Measurements from ENCODE around the gene SAP30L. TPM values are rescaled to one million over a fixed set of nuclear protein-coding genes. Genes with fewer than 3 reads are reported as not detected.

SAP30L gene
- total RNA-seq, 1 donor from 2014 or later, result 34.2 TPM

DNA sequence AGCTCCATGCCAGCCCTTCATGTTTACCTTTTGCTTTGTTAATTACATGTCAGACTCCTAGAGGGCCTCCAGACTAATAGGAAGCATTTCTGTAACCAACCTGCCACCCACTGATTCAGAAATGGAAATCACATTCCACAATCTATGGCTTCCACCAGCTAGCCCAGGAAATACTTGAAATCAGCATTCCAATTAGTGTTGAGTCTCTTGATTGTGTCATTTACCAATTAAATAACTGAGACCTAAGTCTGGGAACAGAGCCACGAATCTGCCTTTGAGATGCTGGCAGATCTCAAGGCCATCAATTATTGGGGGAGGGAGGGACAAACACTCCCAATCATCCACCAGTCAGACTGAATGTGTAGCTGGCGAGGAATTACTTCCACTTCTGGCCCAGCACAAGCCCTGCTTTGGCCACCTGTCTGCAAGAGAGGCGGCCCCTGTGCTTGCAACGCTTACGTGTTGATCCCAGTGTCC lies 27.4 kb upstream of the SAP30L start:
- no peak for DNase-seq (ENCODE audit: low spot score)

DNA sequence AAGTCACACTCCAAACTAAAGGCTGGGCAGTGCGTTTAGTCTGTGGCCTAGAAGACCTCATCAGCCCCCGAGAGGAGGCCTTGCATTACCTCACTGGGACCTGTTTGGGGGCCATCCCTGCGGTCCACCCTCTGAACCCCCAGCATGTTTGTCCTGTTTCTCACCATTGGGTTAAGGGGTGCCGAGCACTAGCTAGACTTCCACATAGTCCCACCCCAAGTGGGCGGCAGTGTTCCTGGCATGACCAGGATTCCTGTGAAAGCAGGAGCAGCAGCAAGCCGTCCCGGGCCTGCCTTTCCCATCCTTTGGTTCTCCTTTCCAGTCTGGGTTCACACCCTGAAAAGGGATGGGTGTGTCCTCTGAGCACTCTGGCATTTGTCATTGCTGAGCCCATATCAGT lies 26.6 kb upstream of the SAP30L start:
- no peak for DNase-seq (ENCODE audit: low spot score)

DNA sequence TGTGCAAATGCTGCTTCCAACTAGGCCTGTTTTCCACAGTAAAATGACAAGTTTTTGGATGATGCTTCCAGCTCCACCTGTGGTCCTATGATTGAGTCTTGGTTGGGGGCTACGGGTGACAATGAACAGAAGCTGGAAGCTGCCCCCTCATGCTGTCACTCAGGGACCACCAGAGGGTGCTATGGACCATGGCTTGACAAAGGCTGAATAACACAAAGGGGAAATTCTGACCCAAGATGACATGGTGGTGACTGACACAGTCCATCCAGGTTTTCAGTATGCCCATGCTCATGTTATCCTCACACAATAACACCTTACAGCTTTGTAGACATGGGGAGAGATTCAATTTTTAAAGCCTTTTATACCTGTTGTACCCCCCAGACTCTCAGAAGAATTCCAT lies 23.9 kb upstream of the SAP30L start:
- DNase-seq (ENCODE audit: low spot score), result no peak

DNA sequence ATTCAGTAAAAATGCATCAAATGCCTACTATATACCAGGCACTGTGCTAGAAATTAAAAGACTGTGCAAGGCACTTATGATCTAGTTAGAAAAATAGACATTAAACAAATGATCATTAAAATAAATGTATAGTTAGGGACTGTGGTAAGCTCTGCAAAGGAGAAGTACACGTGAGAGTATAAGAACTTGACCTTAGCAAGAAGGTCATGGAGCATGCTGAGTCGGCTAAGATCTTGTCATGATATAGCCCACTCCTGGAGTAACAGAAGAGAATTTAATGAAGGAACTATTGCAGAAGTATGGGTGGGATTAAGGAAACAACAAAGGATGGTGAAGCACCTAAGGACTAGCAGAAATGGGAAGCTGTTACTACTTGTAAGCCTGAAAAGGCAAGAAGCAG lies 23.5 kb upstream of the SAP30L start:
- DNase-seq (ENCODE audit: low spot score), result no peak

DNA sequence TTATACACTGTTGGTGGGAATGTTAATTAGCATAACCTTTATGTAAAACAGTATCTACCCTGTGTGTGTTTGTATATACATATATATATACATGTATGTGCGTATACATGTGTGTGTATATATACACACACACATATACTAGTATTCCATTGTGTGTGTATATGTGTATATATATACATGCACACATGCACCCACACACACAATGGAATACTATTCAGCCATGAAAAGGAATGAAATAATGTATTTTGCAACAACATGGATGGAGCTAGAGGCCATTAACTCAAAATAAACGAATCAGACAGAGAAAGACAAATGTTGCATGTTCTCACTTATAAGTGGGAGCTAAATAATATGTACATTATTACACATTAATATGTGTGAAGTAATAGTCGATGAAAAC lies 17.6 kb upstream of the SAP30L start:
- DNase-seq (ENCODE audit: low spot score), result no peak

DNA sequence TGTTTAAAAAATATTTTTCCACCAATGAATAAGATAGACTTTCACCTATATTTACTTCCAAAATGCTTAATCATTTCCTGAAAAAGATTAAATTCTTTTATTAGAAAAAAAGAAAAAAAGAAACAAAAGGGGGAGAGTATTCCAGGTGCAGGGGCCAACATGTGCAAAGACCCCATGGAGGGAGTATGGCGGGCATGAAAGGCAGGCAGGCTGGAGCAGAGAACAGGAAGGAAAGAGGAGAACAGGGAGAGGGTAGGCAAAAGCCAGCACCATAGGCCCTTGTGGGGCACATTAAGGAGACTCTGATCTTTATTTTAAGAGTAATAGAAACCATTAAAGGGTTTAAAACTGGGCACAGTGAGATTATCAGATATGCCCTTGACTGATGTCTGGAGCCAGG lies 16.5 kb upstream of the SAP30L start:
- DNase-seq (ENCODE audit: low spot score), result no peak

DNA sequence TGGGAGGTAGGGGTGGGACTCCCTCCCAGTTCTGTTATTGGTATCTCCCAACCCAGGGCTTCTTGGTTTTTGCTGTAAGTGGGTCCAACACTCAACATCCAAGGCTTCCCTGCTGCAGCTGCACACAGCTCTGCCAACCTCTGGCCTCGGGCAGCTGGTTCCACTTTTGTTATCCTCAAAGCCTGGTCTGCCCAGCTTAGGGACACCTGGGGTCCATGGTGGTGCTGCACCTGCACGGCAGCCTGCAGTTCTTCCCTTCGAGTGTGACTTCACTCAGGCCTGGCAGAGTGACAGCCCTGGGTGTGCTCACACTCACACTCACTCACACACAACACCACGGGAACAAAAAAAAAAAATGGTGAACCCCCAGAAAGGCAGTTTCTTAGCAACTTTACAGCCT lies 15.3 kb upstream of the SAP30L start:
- no peak for DNase-seq (ENCODE audit: low spot score)

DNA sequence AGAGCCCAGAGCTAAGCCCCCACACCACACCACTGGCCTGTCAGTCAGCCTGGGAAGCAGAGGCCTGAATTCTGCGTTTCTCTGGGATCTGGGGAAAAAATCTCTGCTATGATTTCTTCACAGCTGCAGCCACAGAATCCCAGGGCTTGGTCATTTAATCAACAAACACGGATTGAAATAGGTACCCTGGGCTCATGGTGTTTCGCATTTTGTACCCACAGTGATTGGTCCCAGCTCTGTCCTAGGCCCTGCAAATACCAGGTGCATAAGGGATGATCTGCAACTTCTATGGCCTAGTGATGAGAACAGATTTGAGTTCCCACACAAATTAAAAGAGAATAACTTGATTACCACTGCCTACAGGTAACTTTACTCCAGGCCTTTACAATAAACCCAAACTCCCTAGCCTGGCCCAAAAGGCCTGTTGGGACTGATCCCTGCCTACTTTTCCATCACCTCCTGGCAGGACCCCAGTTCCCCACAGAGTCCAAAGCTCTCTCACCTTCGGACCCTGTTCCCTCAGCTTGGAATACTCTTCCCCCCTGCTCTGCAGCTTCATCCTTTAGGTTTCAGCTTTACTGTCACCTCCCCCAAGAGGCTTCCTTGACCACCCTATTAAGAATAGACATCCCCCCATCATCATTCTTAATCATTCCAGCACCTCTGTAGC lies 14.7 kb upstream of the SAP30L start:
- DNase-seq (ENCODE audit: low spot score), result no peak

DNA sequence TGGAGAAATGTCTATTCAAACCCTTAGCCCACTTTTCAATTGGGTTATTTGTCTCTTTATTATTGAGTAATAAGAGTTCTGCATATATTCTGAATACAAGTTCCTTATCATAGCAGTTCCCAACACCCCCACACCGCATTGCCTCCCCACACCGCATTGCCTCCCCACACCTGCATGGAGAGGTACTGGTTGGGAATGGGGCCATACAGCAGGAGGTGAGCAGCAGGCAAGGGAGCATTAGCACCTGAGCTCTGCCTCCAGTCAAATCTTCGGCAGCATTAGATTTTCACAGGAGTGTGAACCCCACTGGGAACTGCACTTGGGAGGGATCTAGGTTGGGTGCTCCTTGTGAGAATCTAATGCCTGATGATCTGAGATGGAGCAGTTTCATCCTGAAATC lies 10.6 kb upstream of the SAP30L start:
- no peak for DNase-seq (ENCODE audit: low spot score)

DNA sequence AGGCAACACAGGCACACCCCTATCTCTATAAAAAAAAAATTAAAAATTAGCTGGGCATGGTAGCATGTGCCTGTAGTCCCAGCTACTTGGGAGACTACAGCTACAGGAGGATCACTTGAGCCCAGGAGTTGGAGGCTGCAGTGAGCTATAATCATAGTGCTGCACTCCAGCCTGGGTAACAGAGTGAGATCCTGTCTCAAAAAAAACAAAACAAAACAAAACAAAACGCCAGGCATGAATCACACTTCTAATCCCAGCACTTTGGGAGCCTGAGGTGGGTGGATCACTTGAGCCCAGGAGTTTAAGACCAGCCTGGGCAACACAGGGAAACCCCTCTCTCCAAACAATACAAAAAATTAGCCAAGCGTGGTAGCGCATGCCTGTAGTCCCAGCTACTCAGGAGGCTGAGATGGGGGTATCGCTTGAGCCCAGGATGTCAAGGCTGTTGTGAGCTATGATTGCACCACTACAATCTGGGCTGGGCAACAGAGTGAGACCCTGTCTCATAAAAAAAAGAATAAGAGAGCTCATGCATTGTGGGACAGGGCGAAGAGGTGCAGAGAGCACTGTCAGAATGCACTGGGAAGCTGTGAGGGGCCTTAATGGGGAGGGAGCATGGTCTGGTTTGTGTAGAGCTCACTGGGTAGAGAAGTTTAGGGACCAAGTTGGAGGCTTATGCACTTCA lies 8.4 kb upstream of the SAP30L start:
- no peak for DNase-seq (ENCODE audit: low spot score)

DNA sequence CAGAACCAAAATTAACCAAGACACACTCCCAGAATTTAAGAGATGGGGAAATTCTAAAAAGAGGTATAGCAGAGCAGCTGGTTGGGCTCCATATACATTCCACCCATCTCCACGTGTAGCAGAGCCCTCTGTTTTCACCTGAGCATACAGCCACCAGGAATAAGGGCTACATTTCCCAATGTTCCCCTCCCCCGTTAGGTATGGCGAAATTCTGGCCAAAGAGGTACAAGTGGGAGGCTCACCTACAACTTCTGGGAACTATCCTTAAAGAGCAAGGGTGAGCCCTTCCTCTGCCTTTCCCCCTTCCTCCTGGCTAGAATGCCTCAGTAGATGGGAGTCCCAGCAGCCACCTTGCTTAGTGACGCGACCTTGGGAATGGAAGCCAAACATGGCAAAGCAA lies 5.3 kb upstream of the SAP30L start:
- no peak for DNase-seq (ENCODE audit: low spot score)

DNA sequence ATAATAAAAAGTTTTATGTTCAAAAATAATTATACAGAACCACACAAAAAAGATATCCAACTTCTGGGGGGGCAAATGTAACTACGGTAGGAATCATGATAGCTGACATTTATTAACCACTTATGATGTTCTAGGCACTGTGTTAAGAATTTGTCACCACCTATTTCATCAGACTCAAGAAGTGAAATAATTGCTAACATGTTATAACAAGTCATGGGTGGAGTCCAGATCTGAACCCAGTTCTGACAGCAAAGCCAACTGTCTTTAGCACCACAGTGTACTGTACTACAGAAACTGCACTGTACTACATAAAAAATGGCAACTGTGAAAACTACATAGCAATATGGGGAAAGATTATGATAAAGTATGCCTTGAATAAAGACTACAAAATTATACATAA lies 3.0 kb upstream of the SAP30L start:
- DNase-seq (ENCODE audit: low spot score), result no peak

DNA sequence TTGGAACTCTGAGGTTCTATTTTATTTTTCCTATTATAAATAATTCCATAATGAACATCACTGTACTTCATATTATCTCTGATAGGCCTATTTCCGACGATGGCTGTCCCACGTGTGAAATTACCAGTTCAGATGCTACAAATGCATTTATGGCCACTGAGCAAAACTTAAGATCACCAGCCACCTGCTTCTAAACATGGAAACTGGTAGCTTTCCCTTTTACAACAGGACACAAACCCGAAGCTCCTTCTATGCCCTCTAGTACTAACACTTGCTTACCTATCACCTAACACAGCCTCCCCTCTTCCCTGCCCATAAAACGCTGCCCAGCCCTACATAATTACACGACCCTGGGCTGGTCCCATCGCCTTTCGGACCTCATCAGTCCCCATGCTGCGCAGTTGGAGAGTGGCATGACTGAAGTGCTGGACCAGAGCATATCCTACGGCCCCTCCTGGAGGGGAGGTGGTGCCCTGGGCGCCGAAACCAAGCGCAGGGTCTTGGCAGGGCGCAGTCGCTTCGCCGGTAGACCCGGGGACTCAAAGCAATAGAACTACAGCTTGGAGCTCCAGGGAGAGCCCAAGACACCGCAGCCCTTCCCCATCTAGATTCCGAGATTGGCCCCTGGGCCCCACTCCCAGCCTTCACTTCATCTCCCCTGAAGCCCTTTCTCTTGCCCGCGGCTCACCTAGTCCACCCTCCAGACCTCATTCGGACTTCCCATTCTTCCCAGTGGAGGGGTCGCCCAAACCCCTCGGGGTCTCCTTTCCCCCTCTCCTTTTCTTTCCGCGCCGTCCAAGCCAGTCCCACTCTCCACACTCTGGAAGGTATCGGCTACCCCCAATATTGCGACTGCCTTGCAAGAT lies 1.0 kb upstream of the SAP30L start:
- DNase-seq (ENCODE audit: low spot score), result no peak

DNA sequence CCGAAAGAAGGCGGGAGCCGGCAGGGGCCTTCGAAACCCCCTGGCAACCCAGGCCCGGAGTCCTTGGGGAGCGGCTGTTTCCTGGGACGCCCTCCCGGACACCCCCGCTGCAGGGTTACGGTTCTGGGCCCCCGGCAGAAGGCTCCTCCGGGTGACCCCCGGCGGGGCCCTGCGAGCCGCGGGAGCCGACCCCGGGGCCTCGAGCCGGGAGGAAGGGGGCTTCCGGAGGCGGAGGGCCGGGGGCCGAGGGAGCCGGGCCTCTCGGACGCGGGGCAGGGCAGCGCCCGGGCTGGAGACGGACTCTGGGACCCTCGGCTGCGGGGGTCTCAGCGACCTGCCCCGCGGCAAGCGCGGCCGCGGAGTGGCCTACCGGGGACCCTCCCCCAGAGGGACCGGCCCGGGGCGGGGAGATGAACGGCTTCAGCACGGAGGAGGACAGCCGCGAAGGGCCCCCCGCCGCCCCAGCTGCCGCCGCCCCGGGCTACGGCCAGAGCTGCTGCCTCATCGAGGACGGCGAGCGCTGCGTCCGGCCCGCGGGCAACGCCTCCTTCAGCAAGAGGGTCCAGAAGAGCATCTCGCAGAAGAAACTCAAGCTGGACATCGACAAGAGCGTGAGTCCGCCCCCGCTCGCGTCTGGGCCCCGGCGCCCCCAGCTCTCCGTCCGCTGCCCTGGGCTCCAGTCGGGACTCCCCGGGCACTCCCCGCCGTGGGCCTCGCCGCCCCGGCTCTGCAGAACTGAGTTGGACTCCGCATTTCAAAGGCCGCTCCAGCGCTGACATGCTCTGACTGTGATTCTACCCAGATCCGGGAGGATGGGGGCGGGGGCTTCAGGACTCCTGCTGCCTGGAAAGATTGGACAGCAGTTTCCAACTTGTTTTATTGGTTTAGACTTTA lies 645 bp downstream of the SAP30L start:
- DNase-seq (ENCODE audit: low spot score), result peak; percentile 91

DNA sequence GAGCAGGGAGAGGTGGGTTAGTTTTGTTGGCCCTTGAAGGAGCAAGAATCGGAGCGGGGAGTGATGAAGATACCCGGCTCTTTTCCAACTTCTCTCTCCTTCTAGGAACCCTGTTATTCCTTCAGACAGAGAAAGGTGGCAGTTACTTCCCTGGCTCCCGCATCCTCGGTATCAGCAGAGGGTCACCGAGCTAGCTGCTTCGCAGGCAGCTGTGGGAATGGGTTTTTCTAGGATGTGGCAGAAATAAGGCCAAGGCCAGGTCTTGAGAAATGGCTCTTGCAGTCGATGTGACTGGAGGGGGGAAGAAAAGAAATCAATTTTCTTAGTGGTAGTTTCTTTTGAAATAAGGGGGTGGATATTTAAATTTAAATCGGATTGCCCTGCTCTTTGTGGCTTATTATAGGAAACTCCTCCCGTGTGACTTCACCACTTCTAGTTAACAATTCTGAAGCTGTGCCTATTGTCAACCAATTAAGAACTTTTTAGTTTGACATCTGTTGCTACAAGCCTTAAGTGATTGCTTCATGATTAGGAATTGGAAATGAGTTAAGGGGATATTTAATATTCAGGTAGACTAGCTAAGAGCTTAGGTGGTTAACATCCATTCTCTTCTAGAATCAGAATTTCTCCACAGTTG lies 1.4 kb downstream of the SAP30L start:
- DNase-seq (ENCODE audit: low spot score), result no peak

DNA sequence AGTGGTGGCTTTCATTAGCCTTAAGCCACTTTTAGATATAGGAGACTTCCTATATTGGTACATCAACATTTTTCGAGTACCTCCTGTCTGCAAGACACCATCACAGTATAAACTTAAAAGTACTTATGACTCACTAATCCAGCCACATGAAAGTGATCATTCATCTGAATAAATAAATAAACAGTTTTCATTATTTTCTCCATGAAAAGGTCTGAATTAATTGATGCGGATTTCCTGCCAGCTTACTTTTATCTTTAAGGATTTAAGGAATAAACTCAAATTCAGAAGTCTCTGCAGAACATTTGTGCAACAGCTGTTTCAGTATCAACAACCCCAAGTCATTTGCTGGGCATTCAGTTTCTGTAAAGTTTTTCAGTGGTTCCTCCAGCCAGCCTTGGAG lies 4.0 kb downstream of the SAP30L start:
- DNase-seq (ENCODE audit: low spot score), result no peak

DNA sequence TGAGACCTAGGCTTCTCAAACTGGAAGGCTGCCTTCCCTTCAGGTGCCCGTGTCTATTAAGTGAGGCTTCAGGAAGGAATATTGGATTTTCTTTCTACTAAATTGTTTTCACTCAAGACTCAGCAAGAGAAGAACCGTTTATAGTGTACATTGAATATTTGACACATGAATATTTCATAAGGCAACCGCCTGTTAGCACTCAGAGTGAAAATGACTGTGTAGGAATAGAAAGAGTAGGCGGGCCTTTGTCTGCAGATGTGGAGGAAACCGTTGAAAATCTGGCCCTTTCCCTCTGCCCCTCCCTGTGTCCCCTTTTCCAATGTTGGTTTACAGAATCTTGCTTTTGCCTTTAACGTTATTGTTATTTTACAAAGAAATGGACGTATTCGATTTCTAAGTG lies 6.2 kb downstream of the SAP30L start:
- DNase-seq (ENCODE audit: low spot score), result no peak

DNA sequence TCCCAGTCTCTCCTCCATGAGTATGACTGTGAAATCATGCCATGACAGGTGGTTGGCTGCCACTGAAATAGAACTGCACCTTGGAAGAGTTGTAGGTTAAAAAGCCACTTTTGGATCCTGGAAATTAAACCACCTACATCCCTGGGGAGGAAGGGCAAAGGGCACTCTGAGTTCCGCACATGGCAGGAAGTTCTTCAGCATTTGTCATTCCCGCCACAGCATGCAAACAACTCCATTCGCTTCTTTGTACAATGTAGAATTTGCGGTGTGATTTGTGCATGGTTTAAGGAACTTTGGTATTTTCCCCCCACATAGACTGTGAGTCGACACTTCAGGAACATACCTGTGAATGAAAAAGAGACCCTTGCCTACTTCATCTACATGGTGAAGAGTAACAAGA lies 9.8 kb downstream of the SAP30L start:
- no peak for DNase-seq (ENCODE audit: low spot score)

DNA sequence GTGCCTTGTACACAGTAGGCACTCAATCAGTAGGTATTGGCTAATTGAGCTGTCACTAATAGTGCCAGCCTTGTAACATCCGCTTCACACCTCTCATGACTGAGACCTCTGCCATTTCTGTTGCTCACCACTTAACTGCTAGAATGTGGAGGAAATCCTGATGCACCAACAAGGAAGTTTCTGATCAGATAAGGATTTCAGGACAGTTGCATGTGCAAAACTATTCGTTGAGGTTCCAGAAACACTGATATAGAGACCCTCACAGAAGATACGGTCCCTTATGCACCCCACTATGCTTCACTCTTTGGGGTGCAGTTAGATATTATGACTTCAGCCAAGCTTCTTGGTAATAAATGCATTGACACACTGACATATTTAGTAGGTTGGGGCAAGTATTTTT lies 10.7 kb downstream of the SAP30L start:
- DNase-seq (ENCODE audit: low spot score), result no peak

DNA sequence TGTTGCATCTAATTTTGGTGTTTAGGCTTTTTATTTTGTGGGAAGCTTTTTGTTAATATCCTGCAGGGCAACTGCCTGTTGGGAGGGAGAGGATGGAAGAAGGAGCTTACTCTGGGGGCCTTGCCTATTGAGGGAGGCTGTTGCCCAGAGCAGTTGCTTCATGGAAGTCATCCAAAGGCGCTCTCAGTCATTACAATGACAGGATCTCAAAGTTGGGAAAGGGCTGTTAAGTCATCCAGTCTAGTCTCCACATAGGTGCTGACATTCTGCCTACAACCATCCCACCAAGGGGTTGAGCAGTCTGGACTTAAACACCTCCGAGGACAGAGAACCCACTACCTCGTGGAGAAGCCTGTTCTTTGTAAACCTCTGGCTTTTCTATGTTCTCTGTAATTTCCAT lies 13.2 kb downstream of the SAP30L start:
- no peak for DNase-seq (ENCODE audit: low spot score)

DNA sequence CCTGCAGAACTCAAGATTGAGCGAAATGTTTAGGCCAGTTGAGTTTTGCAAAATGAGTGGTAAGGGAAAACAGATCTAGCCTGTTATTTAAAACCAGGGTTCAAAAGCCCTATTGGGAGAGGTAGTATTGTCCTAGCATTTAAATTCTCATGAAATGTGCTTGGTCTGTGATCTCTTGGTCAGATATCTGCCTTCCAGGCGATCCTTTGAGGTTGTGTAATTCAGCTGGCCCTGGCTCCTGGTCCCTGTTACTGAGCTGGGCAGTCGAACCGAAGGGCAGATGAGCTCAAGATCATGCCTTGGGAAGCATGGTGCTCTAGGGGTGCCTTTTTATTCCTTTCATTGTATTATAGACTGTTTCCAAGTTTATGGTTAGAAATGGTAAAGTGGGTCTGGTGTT lies 14.4 kb downstream of the SAP30L start:
- DNase-seq (ENCODE audit: low spot score), result no peak
